Measurements from ENCODE around the gene KIF3B. TPM values are rescaled to one million over a fixed set of nuclear protein-coding genes. Genes with fewer than 3 reads are reported as not detected.
"Not testable (repeated sequence)": the region's sequence is repeated elsewhere in the genome, so short reads cannot be mapped to it uniquely, and the experiment has no call there.

Gene KIF3B
- polyA plus RNA-seq, 1 experiment: 30.5 TPM

DNA sequence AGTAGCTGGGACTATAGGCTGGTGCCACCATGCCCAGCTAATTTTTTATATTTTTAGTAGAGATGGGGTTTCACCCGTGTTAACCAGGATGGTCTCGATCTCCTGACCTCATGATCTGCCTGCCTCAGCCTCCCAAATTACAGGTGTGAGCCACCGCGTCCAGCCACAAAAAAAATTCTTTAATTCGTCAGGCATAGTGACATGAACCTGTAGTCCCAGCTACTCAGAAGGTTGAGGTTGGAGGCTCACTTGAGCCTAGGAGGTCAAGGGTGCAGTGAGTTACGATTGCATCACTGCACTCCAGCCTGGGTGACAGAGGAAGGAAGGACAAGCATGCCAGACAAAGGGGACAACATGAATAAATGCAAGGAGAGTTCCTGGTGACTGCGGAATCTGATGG is 61.2 kb downstream of the KIF3B start:
- TF ChIP-seq, protein P1, sequence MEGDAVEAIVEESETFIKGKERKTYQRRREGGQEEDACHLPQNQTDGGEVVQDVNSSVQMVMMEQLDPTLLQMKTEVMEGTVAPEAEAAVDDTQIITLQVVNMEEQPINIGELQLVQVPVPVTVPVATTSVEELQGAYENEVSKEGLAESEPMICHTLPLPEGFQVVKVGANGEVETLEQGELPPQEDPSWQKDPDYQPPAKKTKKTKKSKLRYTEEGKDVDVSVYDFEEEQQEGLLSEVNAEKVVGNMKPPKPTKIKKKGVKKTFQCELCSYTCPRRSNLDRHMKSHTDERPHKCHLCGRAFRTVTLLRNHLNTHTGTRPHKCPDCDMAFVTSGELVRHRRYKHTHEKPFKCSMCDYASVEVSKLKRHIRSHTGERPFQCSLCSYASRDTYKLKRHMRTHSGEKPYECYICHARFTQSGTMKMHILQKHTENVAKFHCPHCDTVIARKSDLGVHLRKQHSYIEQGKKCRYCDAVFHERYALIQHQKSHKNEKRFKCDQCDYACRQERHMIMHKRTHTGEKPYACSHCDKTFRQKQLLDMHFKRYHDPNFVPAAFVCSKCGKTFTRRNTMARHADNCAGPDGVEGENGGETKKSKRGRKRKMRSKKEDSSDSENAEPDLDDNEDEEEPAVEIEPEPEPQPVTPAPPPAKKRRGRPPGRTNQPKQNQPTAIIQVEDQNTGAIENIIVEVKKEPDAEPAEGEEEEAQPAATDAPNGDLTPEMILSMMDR (IDR thresholded peaks at IDR 0.05; ENCODE audit: low read depth, low read length): no peak
- no peak overlapping the region for H3K4me3 ChIP-seq (ENCODE audit: low read depth, low read length)
- POLR2A ChIA-PET: no interaction called here
- no peak overlapping the region for H3K27ac ChIP-seq (ENCODE audit: low read depth, low read length)
- no peaks in the 10 kb centered on the region for H3K9me3 ChIP-seq (ENCODE audit: control insufficient read depth, insufficient read depth, low read length)
- no peaks in the 10 kb centered on the region for H3K27me3 ChIP-seq (ENCODE audit: control insufficient read depth, insufficient read depth, low read length)
- CTCF ChIA-PET: no interaction called here
- DNase-seq (ENCODE audit: low read depth, low spot score): no peak

DNA sequence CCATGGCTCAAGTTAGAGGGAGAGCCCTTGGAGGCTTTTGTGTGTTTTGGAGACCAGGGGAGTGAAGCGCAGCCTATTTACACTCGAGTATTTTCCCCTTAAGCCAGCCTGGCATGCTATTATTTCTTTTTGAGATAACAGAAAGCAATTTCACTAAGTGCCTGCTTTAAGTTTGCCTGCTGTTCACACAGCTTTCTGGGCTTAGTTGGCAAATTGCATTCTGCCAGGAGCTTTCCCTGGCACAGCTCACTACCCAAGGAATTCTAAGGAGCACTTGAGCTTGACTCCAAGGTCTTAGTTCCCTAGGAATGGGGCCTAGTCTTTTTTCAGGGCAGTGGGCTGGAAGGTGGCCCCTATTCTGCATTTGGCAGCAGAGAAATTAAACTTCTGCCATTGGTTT is 61.7 kb downstream of the KIF3B start:
- no peak overlapping the region for H3K4me3 ChIP-seq (ENCODE audit: low read depth, low read length)
- H3K9me3 ChIP-seq (ENCODE audit: control insufficient read depth, insufficient read depth, low read length): no peaks in the 10 kb centered on the region
- H3K27me3 ChIP-seq (ENCODE audit: control insufficient read depth, insufficient read depth, low read length): no peaks in the 10 kb centered on the region
- CTCF ChIA-PET: interaction anchor here (0.6 kb wide), 1 partner anchor 159 kb away, joined by 4 read pairs; no protein-coding TSS in a partner anchor
- no peak overlapping the region for H3K27ac ChIP-seq (ENCODE audit: low read depth, low read length)
- DNase-seq (ENCODE audit: low read depth, low spot score): no peak
- TF ChIP-seq, protein P1 (IDR thresholded peaks at IDR 0.05; ENCODE audit: low read depth, low read length): no peak
- POLR2A ChIA-PET: no interaction called here

DNA sequence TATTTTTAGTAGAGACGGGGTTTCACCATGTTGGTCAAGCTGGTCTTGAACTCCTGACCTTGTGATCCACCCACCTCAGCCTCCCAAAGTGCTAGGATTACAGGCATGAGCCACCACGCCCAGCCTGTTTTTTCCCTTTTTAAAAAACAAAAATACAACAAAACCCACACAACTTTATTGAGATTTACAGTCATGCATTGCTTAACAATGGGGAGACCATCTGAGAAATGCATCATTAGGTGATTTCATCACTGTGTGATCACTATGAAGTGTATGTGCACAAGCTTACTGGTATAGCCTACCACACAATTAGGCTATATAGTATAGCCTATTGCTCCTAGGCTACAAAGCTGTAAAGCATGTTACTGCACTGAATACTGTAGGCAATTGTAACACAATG is 63.6 kb downstream of the KIF3B start:
- DNase-seq (ENCODE audit: low read depth, low spot score); H3K9me3 ChIP-seq (ENCODE audit: control insufficient read depth, insufficient read depth, low read length); H3K27me3 ChIP-seq (ENCODE audit: control insufficient read depth, insufficient read depth, low read length); H3K27ac ChIP-seq (ENCODE audit: low read depth, low read length); H3K4me3 ChIP-seq (ENCODE audit: low read depth, low read length): not testable (repeated sequence)
- CTCF ChIA-PET: interaction anchor here (0.6 kb wide), 1 partner anchor 94 kb away, joined by 4 read pairs; no protein-coding TSS in a partner anchor
- POLR2A ChIA-PET: interaction anchor here (0.6 kb wide), 1 partner anchor 52 kb away, joined by 3 read pairs; no protein-coding TSS in a partner anchor

DNA sequence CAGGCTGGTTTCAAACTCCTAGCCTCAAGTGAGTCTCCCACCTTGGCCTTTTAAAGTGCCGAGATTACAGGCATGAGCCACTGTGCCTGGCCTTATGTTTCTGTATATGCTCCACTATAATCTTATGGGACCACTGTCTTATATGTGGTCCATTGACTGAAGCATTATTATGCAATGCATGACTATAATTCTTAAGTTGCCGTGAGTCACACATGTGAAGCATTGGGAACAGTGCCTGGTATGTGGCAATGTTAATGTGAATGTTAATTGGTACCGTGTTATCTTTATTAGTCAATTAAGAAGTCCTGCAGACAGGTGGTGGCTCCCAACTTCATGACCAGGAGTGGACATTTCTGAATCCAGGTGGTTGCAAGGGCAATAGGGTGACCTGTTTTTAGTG is 66.0 kb downstream of the KIF3B start:
- no peak overlapping the region for H3K4me3 ChIP-seq (ENCODE audit: low read depth, low read length)
- ChIA-PET POLR2A (no interaction called here), CTCF (no interaction called here)
- H3K27ac ChIP-seq (ENCODE audit: low read depth, low read length): no peak overlapping the region
- no peaks in the 10 kb centered on the region for H3K27me3 ChIP-seq (ENCODE audit: control insufficient read depth, insufficient read depth, low read length)
- TF ChIP-seq, protein P1 (IDR thresholded peaks at IDR 0.05; ENCODE audit: low read depth, low read length): no peak
- H3K9me3 ChIP-seq (ENCODE audit: control insufficient read depth, insufficient read depth, low read length): no peaks in the 10 kb centered on the region
- DNase-seq (ENCODE audit: low read depth, low spot score): no peak

DNA sequence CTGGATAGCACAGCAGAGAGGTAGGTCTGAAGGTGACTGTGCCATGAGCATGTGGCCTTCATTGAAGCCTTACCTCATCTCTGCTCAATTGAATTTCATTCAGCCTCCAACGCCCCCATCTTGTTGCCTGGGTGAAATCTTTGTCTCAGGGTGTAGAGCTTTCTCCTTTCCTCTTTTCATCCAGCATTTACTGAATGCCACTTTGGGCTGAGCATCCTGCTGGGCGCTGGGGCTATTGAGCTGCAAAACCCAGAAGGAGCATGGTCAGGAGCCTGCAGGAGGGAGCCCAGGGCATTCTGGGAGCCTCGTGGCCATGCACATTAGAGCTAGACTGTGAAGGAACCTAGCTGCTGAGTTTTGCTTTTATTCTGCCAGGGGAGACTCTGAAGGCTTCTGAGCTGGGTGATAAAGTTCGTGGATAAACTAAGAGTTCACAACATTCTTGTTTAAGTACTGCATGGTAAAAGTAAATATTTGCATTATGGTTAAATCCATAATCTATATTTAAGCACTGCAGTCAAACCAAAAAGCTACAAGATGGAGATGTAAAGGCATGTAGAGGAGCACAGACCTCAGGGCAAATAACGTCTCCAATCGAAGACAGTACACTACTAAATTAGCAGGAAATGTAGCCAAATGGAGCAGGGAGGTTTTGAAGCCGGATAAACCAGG is 67.5 kb downstream of the KIF3B start:
- Histone ChIP-seq H3K27me3 (ENCODE audit: control insufficient read depth, insufficient read depth, low read length) (no peaks in the 10 kb centered on the region), H3K27ac (ENCODE audit: low read depth, low read length) (no peak overlapping the region), H3K9me3 (ENCODE audit: control insufficient read depth, insufficient read depth, low read length) (no peaks in the 10 kb centered on the region), H3K4me3 (ENCODE audit: low read depth, low read length) (no peak overlapping the region)
- TF ChIP-seq, protein P1 (IDR thresholded peaks at IDR 0.05; ENCODE audit: low read depth, low read length): no peak
- ChIA-PET CTCF (interaction anchor here (1.1 to 2.4 kb wide), 2 partner anchors 8 kb away, joined by 3 to 6 read pairs; no protein-coding TSS in a partner anchor), POLR2A (interaction anchor here (1.0 to 1.4 kb wide), 2 partner anchors 13 to 24 kb away, joined by 3 to 5 read pairs; partner anchors contain the start of gene ASXL1)
- DNase-seq (ENCODE audit: low read depth, low spot score): no peak

Data from AG04450 (cell line).